Renal cortex interstitium (tissue), 11 donors: Measurements from ENCODE around the gene SMARCD3. TPM values are rescaled to one million over a fixed set of nuclear protein-coding genes. Genes with fewer than 3 reads are reported as not detected.

ENCODE experiments used
- DNase-seq, 11 donors: peaks; one replicate each; pipeline ENCODE4 v3.0.0-alpha.2; 2013; ENCODE audit warnings: low read depth in 9 of 11, low spot score in 4 of 11; ENCODE audit errors: extremely low read depth in 1 of 11
- polyA plus RNA-seq, 3 donors: library from polyadenylated mRNA; unstranded; fragments of 120-200 nt; gene quantifications; one replicate each; pipeline ENCODE4 v1.2.1, GENCODE V29; 2013; ENCODE audit not compliant: insufficient read length in 3 of 3

The SMARCD3 gene
- polyA plus RNA-seq, 3 donors = 64.4 to 81.5 (median 72.8) TPM

DNA sequence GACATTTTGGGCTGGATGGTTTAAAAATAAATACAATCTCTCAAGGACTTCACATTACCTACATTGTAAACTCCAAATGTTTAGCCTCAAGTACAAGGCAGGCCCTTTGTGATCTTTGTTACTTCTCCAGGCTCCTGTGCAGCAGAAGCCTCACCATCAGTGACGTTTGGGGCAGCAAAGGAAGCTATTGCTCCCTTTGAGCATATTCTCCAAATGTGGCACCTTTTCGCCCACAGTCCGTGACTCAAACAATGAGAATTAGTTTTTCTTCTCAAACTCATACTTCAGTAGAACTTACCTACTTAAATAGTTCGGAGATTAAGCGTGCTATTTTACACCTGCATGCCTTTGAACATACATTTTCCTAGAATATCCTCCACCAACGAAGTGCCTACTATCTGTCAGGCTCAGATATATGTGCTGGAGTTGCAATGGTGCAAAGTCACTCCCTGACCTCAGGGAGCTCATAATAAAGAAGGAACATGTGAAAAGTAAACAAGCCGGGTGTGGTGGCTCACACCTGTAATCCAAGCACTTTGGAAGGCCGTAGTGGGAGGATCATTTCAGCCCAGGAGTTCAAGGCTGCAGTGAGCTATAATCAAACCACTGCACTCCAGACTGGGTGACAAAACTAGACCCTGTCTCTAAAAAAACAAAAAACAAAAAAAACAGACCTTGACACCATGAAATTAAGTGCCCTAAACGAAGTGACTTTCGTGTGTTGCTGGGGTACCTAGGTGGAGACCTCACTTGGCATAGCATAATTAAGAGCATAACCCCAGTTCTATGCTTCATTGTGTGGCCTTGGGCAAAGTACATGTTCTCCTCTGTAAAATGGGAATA lies 20.2 kb downstream of the SMARCD3 start:
- no peak for DNase-seq

GRCh38 chr7:151226875-151227782 lies 21.4 kb downstream of the SMARCD3 start, which contains the start of gene ABCF2:
ABCF2 (minus strand) TSS chr7:151227205; CDS start chr7:151226458, 747 bp downstream.
- DNase-seq = peak; percentile 96 to 99 (median 98)

DNA sequence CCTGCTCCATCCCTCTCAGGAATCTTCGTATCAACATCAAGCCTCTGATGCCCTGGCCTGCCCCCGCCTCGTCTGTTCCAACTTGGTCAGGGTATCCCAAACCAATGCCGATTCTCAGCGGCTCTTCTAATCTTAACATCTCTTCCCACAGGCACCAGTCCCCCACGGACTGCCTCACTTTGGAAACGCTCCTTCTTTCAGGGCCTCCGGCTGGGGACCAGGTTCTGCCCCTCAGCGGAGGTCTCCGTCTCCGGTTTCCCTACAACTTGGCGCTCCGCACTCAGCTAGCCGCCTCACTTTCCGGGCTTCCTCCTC lies 22.0 kb downstream of the SMARCD3 start:
- DNase-seq = no peak

GRCh38 chr7:151225948-151226510 lies 22.5 kb downstream of the SMARCD3 start:
- DNase-seq = no peak

DNA sequence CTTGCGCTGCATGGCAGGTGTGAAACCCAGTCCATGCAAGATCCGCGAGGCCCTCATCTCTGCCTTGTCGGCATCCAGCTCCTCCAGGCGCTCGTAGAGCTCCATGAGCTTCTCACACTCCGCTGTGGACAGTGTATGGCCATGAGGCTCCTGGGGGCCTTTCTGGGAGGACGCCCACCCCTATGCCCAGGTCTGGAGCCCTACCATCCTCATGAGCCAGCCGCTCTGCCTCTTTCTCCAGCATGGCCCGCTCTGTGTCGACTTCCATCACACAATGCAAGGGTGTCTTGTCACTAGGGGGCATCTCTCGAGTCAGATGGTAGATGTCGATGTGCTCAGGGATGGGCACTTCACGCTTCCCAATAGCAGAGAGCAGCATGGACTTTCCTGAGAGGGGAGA lies 24.8 kb downstream of the SMARCD3 start:
- DNase-seq = no peak

DNA sequence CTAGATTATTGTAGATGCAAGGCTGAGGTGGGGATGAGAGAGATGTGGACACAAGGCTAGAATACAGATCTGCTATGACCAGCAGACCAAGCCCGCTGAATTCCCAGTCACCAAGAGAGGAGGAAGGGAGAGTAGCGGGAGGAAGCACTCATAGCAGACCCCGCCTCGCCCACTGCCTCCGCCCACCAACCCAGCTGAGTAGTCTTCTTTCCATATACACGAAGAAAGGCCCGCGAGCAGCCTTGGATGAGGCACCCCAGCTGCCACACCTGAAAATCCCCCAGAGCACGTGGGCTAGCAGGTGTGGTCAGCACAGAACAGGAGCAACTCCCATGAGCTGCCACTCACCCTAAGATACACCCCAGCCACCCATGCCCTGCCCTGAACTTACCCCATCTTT lies 30.3 kb downstream of the SMARCD3 start:
- DNase-seq = no peak

DNA sequence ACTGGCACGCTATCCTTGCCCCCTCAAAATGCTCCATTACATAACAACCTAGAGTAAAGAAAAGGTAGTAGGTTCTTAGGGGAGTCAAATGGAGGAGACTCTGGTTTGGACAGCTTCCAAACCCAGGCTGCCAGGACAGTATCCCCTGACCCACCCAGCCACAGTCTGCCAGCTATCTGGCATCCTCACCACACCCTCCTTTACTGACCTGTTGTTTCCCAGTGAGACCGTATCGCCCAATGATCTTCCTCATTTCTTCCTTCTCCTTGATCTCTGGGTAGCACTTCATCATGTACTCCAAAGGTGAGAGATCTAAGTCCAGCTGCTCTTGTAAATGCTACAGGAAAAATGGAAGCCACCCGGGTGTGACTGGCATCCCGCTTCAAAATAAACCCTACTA lies 33.1 kb downstream of the SMARCD3 start:
- DNase-seq = no peak

DNA sequence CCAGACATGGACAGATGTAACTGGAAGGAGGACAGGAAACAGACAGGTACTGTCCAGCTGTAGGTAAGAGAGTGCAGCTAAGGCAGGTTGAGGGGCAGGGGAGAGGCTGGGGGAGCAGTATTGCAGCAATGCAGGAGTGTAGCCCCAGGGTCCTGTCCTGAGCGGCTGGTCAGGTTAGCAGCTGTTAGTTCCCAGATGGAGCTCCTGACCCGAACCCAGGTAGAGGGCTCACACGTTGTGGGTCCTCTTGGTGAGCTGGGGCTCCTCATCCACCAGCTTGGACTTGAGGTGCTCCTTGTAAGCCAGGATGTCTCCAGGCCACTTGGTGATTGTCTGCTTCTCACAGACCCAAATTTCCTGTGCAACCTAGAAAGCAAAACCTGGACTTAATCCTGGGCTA lies 34.7 kb downstream of the SMARCD3 start:
- DNase-seq = no peak

DNA sequence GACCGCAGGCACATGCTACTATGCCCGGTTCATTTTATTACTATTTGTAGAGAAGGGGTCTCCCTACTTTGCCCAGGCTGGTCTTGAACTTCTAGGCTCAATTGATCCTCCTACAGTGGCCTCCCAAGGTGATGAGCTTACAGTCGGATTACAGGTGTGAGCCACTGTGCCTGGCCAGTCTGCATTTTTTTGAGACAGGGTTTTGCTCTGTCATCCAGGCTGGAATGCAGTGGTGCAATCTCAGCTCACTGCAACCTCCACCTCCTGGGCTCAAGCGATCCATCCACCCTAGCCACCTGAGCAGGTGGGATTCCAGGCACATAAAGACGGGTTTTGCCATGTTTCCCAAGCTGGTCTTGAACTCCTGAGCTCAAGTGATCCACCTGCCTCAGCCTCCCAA lies 35.9 kb downstream of the SMARCD3 start:
- DNase-seq = no peak

GRCh38 chr7:151211155-151211772 lies 37.2 kb downstream of the SMARCD3 start:
- DNase-seq = no peak

DNA sequence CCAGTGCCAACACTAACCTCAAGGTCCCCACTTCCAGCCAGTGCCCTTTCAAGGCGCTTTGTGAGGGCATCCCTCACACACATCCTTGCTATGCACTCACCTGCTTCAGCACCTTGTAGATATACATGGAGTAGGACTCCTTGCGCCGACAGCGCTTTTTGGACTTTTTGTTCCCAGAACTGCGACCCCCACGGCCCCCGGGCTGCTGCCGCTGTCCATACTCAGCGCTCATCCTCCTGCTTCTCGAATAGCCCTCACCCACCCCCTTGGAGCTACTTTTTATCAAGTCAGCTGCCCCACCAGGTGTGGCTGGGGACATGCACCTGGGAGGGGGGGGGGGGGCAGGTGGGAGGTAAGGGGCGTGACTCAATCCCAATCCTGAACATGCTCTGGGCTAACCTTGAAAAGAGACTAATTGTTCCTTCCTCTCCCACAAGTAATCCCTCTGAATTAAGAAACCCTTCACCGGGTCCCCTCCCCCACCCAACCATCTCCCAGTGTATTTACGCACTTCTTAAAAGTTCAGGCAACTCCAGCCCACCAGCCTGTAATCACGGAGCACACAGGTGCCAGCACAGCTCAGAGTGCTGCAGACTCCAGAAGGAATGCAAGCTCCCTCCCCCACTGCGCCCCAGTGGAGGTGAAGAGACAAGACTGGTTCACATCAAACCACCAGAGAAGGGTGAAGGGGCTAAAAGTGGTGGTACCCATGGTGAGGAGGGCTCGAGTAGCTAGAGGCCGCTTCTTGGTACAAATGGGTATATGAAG lies 38.2 kb downstream of the SMARCD3 start, which contains the start of gene H2BK1:
Gene H2BK1 (minus strand): TSS at position 402 of the 768 bp plus-strand sequence. CDS start 170 bp downstream, at position 232.
- no peak for DNase-seq

DNA sequence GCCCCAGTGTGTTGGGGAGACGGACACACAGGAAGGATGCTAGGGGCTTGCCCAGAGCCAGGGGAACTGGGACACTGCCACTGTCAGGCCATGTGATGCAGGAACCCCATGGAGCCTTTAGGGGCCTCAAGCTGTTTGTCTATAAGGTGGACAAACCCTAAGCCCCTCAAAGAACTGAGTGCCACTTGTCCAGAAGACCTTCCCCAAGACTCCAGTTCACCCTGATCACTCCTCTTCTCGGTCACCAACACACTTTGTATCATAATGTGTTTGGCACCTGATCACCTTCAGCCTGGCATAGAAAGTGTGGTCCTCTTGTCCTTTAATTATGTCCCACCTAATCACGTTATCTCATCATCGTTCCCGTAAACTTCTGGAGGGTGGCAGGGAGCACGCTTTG lies 38.9 kb downstream of the SMARCD3 start:
- no peak for DNase-seq

- DNase-seq = no peak
Observed at GRCh38 chr7:151208253-151208862, 40.1 kb downstream of the SMARCD3 start.

- DNase-seq = no peak
Observed at GRCh38 chr7:151207804-151208203, 40.7 kb downstream of the SMARCD3 start.

DNA sequence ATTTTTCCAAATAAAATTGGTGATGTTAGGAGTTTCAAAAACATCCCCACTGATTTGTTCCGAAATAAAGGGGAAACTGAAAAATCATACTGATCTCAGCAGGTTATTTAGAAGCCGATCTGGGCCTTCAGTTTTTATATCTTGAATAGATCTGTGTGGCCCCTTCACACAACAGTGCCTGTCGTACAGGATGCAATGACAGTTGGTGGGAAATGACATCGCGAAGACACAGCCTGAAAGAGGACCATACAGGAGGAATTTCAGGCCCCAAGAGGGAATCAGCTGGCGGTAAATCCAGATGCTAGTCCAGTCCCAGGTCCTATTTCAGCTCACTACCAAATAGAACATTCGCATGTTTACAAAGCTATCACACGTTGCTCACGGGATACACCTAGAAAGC lies 41.2 kb downstream of the SMARCD3 start:
- DNase-seq = no peak

- DNase-seq = no peak
Observed at GRCh38 chr7:151206914-151207313, 41.6 kb downstream of the SMARCD3 start.

- no peak for DNase-seq
Observed at GRCh38 chr7:151205730-151206129, 42.8 kb downstream of the SMARCD3 start.

DNA sequence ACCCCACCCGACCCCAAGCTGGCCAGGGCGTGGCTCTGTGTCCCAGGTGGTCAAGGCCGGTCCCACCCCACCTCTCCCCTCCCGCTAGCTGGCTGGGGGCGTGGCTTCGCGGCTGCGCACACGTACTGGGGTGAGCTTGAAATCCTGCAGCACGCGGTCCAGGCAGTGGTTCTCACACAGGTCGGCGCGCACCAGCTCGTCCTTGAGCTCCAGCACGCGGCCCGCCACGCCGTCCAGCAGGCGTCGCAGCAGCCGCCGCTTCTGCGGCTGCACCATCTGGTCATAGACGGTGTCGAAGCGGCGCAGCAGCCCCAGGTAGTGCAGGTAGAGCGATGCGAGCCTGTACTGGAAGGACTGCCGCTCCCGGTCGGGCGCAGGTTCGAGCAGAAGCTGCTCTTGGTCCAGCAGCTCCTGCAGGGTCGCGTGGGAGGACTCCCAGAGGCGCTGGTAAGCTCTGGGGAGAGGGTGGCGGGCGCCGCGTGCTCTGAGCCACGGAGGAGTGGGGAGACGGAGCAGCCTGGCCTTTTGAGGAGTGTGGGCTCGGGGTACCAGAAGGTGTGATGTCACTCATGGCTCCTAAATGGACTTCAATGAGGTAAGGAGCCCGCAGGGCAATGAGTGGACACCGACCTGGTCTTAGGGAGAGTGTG lies 44.0 kb downstream of the SMARCD3 start:
- DNase-seq = no peak
